WTC11 (cell line): ENCODE results near the gene CAMTA1. TPM values are rescaled to one million over a fixed set of nuclear protein-coding genes. Genes with fewer than 3 reads are reported as not detected.

Experiments
- ATAC-seq: fragments of 200-7000 bp; cut with Tn5 transposase; 2 replicates; pipeline ENCODE4 v1.10.0; 2021; ENCODE audit warnings: mild to moderate bottlenecking, moderate library complexity
- CTCF ChIA-PET: fragments of 300-600 bp; sonication (Branson Sonifier 250); formaldehyde crosslinking; loops from one replicate; lab custom pipeline; 2021; ENCODE audit warnings: antibody characterized with exemption; lab: Charles Lee
- POLR2A ChIA-PET: fragments of 350-600 bp; sonication (Branson Sonifier 250); formaldehyde crosslinking; loops from one replicate; lab custom pipeline; 2021; ENCODE audit warnings: antibody characterized with exemption; lab: Charles Lee
- DNase-seq: peaks from one replicate; pipeline ENCODE4 v3.0.0; 2021; ENCODE audit warnings: low spot score
- H3K27ac Mint-ChIP-seq: 2 replicates; pipeline ENCODE4 v1.8.0; 2021; ENCODE audit warnings: mixed read lengths
- H3K27me3 Mint-ChIP-seq: 2 replicates; pipeline ENCODE4 v1.8.0; 2021; ENCODE audit warnings: low read depth, mild to moderate bottlenecking, moderate library complexity, mixed read lengths
- H3K36me3 Mint-ChIP-seq: 2 replicates; pipeline ENCODE4 v1.8.0; 2021; ENCODE audit warnings: mixed read lengths
- H3K4me1 Mint-ChIP-seq: 2 replicates; pipeline ENCODE4 v1.8.0; 2022; ENCODE audit warnings: mixed read lengths
- H3K4me3 Mint-ChIP-seq: 2 replicates; pipeline ENCODE4 v1.8.0; 2021; ENCODE audit warnings: mild to moderate bottlenecking, moderate library complexity, mixed read lengths
- H3K9me3 Mint-ChIP-seq: 2 replicates; pipeline ENCODE4 v1.8.0; 2021; ENCODE audit warnings: mixed read lengths
- ETV6 ChIP-seq: sonication (generic); formaldehyde crosslinking; IDR thresholded peaks from 2 replicates; pipeline ENCODE4 v1.8.1; 2022; ENCODE audit warnings: mild to moderate bottlenecking, missing genetic modification reagents
- GTF2I ChIP-seq: fragments of 250-450 bp; sonication (Bioruptor Pico); conservative IDR thresholded peaks from 2 replicates; pipeline ENCODE4 v1.4.0; 2021; ENCODE audit warnings: mild to moderate bottlenecking
- JUN ChIP-seq: sonication (generic); formaldehyde crosslinking; IDR thresholded peaks from 2 replicates; pipeline ENCODE4 v1.8.0; 2023; ENCODE audit warnings: mild to moderate bottlenecking, missing genetic modification reagents
- MYBL2 ChIP-seq: sonication (generic); formaldehyde crosslinking; IDR thresholded peaks from 2 replicates; pipeline ENCODE4 v1.8.1; 2023; ENCODE audit warnings: mild to moderate bottlenecking, moderate library complexity, missing genetic modification reagents
- NFE2L1 ChIP-seq: sonication (generic); formaldehyde crosslinking; IDR thresholded peaks from 2 replicates; pipeline ENCODE4 v1.8.1; 2023; ENCODE audit warnings: missing genetic modification reagents
- NR3C1 ChIP-seq: sonication (generic); formaldehyde crosslinking; conservative IDR thresholded peaks from 2 replicates; pipeline ENCODE4 v1.8.1; 2023; ENCODE audit warnings: low read depth, mild to moderate bottlenecking, missing genetic modification reagents
- RORB ChIP-seq: fragments of 250-450 bp; sonication (Bioruptor Pico); IDR thresholded peaks from 2 replicates; pipeline ENCODE4 v1.9.0; 2021; ENCODE audit warnings: mild to moderate bottlenecking
- SMAD3 ChIP-seq: sonication (generic); formaldehyde crosslinking; IDR thresholded peaks from 2 replicates; pipeline ENCODE4 v1.8.0; 2022; ENCODE audit warnings: missing genetic modification reagents, mild to moderate bottlenecking, borderline replicate concordance
- SP1 ChIP-seq: sonication (generic); formaldehyde crosslinking; conservative IDR thresholded peaks from 2 replicates; pipeline ENCODE4 v1.8.1; 2022; ENCODE audit warnings: missing genetic modification reagents
- total RNA-seq: library from RNA; stranded (reverse); gene quantifications from 3 replicates; pipeline ENCODE4 v1.2.3, GENCODE V29; 2021
- TF ChIP-seq, protein P1 (sequence below): sonication (generic); formaldehyde crosslinking; IDR thresholded peaks from 2 replicates; pipeline ENCODE4 v1.8.1; 2022; ENCODE audit warnings: mild to moderate bottlenecking, moderate library complexity, missing genetic modification reagents
- TF ChIP-seq, protein P2 (sequence below): sonication (generic); formaldehyde crosslinking; IDR thresholded peaks from 2 replicates; pipeline ENCODE4 v1.8.0; 2022; ENCODE audit warnings: missing genetic modification reagents
- TF ChIP-seq, protein P3 (sequence below): sonication (generic); formaldehyde crosslinking; IDR thresholded peaks from 2 replicates; pipeline ENCODE4 v1.8.0; 2022; ENCODE audit warnings: mild to moderate bottlenecking, missing genetic modification reagents
- TF ChIP-seq, protein P4 (sequence below): sonication (generic); formaldehyde crosslinking; IDR thresholded peaks from 2 replicates; pipeline ENCODE4 v1.8.1; 2023; ENCODE audit warnings: mild to moderate bottlenecking, moderate library complexity, missing genetic modification reagents
- TF ChIP-seq, protein P5 (sequence below): sonication (generic); formaldehyde crosslinking; IDR thresholded peaks from 2 replicates; pipeline ENCODE4 v1.8.1; 2023; ENCODE audit warnings: mild to moderate bottlenecking, missing genetic modification reagents, moderate library complexity

Gene CAMTA1
- total RNA-seq, 1 experiment from 2014 or later: 86.4 TPM

DNA sequence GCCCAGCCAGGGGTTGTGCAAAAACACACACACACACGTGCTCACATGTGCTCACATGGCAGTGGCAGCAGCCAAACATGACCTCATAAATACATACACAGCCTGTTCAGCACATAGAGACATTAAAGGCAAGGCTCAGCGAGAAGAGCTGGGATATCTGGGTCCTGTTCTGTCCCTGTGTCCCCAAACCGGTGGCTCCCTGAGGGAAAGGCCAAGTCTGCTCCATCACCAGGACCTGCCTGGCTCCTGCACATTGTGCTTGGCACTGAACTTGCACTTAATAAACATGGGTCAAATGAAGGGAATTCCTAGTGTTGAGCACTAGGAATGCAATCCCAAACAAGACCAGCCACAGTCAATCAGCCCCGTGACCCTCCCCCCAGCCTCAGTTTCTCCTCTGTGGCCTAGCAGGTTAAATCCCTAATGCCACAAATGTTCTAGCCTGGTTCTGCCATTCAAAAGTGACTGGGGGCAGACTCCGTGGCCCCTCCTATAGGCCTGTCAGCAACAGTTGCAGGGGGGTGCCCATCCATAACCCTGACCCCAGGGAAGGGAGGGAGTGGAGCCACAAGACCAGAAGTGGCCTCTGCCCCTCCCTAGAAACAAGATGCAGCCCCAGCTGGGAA is 825.0 kb downstream of the CAMTA1 start:
- ChIA-PET CTCF (interaction anchor here (1.5 to 1.8 kb wide), 2 partner anchors 37 to 145 kb away, joined by 6 to 7 read pairs; no protein-coding TSS in a partner anchor), POLR2A (no interaction called here)
- peaks cover 22% of the 10 kb centered on the region for H3K36me3 Mint-ChIP-seq
- ATAC-seq (no peak), DNase-seq (no peak)
- H3K4me1 Mint-ChIP-seq: peaks cover 27% of the 10 kb centered on the region
- H3K27me3 Mint-ChIP-seq: peaks cover 10% of the 10 kb centered on the region
- H3K4me3 Mint-ChIP-seq: no peak overlapping the region
- H3K27ac Mint-ChIP-seq: no peak overlapping the region; the same call in 1 of the 2 replicates
- peaks cover 24% of the 10 kb centered on the region for H3K9me3 Mint-ChIP-seq
- TF ChIP-seq JUN (no peak), NR3C1 (CRISPR knock-in tag) (no peak), MYBL2 (CRISPR knock-in tag) (no peak), RORB (CRISPR knock-in tag) (no peak), SMAD3 (no peak), GTF2I (CRISPR knock-in tag) (no peak), ETV6 (CRISPR knock-in tag) (no peak), NFE2L1 (CRISPR knock-in tag) (no peak)
- TF ChIP-seq, protein P1, sequence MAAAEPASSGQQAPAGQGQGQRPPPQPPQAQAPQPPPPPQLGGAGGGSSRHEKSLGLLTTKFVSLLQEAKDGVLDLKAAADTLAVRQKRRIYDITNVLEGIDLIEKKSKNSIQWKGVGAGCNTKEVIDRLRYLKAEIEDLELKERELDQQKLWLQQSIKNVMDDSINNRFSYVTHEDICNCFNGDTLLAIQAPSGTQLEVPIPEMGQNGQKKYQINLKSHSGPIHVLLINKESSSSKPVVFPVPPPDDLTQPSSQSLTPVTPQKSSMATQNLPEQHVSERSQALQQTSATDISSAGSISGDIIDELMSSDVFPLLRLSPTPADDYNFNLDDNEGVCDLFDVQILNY (CRISPR knock-in tag): no peak
- TF ChIP-seq, protein P2, sequence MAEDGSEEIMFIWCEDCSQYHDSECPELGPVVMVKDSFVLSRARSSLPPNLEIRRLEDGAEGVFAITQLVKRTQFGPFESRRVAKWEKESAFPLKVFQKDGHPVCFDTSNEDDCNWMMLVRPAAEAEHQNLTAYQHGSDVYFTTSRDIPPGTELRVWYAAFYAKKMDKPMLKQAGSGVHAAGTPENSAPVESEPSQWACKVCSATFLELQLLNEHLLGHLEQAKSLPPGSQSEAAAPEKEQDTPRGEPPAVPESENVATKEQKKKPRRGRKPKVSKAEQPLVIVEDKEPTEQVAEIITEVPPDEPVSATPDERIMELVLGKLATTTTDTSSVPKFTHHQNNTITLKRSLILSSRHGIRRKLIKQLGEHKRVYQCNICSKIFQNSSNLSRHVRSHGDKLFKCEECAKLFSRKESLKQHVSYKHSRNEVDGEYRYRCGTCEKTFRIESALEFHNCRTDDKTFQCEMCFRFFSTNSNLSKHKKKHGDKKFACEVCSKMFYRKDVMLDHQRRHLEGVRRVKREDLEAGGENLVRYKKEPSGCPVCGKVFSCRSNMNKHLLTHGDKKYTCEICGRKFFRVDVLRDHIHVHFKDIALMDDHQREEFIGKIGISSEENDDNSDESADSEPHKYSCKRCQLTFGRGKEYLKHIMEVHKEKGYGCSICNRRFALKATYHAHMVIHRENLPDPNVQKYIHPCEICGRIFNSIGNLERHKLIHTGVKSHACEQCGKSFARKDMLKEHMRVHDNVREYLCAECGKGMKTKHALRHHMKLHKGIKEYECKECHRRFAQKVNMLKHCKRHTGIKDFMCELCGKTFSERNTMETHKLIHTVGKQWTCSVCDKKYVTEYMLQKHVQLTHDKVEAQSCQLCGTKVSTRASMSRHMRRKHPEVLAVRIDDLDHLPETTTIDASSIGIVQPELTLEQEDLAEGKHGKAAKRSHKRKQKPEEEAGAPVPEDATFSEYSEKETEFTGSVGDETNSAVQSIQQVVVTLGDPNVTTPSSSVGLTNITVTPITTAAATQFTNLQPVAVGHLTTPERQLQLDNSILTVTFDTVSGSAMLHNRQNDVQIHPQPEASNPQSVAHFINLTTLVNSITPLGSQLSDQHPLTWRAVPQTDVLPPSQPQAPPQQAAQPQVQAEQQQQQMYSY (CRISPR knock-in tag): no peak
- TF ChIP-seq, protein P3, sequence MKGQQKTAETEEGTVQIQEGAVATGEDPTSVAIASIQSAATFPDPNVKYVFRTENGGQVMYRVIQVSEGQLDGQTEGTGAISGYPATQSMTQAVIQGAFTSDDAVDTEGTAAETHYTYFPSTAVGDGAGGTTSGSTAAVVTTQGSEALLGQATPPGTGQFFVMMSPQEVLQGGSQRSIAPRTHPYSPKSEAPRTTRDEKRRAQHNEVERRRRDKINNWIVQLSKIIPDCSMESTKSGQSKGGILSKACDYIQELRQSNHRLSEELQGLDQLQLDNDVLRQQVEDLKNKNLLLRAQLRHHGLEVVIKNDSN: no peak
- TF ChIP-seq, protein P4, sequence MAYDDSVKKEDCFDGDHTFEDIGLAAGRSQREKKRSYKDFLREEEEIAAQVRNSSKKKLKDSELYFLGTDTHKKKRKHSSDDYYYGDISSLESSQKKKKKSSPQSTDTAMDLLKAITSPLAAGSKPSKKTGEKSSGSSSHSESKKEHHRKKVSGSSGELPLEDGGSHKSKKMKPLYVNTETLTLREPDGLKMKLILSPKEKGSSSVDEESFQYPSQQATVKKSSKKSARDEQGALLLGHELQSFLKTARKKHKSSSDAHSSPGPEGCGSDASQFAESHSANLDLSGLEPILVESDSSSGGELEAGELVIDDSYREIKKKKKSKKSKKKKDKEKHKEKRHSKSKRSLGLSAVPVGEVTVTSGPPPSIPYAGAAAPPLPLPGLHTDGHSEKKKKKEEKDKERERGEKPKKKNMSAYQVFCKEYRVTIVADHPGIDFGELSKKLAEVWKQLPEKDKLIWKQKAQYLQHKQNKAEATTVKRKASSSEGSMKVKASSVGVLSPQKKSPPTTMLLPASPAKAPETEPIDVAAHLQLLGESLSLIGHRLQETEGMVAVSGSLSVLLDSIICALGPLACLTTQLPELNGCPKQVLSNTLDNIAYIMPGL (CRISPR knock-in tag): no peak
- TF ChIP-seq, protein P5, sequence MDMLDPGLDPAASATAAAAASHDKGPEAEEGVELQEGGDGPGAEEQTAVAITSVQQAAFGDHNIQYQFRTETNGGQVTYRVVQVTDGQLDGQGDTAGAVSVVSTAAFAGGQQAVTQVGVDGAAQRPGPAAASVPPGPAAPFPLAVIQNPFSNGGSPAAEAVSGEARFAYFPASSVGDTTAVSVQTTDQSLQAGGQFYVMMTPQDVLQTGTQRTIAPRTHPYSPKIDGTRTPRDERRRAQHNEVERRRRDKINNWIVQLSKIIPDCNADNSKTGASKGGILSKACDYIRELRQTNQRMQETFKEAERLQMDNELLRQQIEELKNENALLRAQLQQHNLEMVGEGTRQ (CRISPR knock-in tag): no peak

DNA sequence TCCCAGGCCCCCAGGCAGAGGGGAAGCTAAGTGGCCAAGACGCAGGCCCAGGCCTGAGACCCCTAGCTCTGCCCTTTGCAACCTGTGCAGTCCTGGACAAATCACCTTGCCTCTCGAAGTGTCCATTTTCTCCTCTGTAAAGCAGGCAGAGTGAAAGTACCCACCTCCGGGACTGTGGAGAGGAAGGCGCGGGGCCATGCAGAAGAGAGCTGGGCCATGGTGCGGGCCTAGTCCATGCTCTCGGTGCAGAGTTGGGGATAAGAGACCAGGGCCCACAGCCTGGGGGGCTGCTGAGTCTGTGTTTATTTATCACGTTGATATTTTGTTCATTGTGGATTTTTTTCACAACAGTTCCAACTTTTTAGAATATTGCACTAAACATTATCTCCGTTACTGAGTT is 825.7 kb downstream of the CAMTA1 start:
- DNase-seq (no peak), ATAC-seq (no peak)
- no peak for TF ChIP-seq SP1
- TF ChIP-seq, protein P4 (CRISPR knock-in tag): no peak
- CTCF ChIA-PET: interaction anchor here (1.5 kb wide), 1 partner anchor 145 kb away, joined by 6 read pairs; no protein-coding TSS in a partner anchor
- POLR2A ChIA-PET: no interaction called here
- Mint-ChIP-seq H3K4me3 (no peak overlapping the region), H3K27me3 (peaks cover 6% of the 10 kb centered on the region), H3K27ac (no peak overlapping the region), H3K9me3 (peaks cover 18% of the 10 kb centered on the region), H3K36me3 (peaks cover 15% of the 10 kb centered on the region), H3K4me1 (peaks cover 27% of the 10 kb centered on the region)
